Measurements from ENCODE around the gene SPC25. TPM values are rescaled to one million over a fixed set of nuclear protein-coding genes. Genes with fewer than 3 reads are reported as not detected.
"Not testable (repeated sequence)": the region's sequence is repeated elsewhere in the genome, so short reads cannot be mapped to it uniquely, and the experiment has no call there.

The SPC25 gene
- total RNA-seq, 2 experiments from 2014 or later, result 51.6 to 52.2 TPM

DNA sequence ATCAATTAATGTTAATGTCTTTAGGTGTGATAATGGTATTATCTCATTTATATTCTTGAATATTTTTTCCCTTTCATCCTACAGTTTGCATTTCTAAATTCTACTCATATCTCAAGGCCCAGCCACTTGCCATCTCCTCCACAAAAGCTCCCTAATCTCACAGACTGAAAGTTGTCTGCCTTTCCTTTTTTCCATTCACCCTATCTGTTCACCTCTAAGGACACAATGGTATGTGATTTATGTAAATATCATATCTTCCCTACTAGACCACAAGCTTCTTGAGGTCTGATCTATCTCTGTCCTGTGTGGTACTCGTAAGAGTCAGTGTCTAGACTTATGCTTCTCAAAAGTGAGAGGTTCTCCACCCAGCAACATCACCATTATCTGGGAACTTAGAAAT is 3.9 kb upstream of the SPC25 start:
- Mint-ChIP-seq H3K27ac (no peak overlapping the region), H3K4me3 (no peak overlapping the region), H3K9me3 (no peaks in the 10 kb centered on the region), H3K4me1 (peaks cover 16% of the 10 kb centered on the region), H3K27me3 (peaks cover 39% of the 10 kb centered on the region), H3K36me3 (ENCODE audit: low read depth) (peaks cover 6% of the 10 kb centered on the region)
- ChIA-PET CTCF (no interaction called here), POLR2A (no interaction called here)
- no peak for DNase-seq

DNA sequence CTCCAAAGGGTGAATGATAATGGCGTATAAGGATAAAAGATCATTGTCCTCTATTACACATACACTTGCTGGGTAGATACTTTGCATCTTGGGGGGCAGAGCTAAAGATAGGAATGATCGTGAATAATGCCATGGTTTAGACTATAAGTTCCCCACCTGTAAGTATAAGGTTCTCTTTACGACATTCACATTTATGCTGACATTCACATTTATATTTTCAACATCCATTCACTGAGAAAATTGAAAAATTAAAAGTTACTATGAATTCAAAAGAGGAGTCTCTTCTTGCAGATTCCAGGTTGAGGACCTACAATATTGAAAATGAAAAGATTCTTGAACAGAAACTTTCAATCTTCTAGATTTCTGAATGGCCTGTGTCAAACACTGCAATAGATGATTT is 2.1 kb upstream of the SPC25 start:
- POLR2A ChIA-PET, result no interaction called here
- Mint-ChIP-seq H3K27ac (no peak overlapping the region), H3K4me3 (no peak overlapping the region), H3K36me3 (ENCODE audit: low read depth) (peaks cover 18% of the 10 kb centered on the region), H3K27me3 (peaks cover 38% of the 10 kb centered on the region), H3K4me1 (peaks cover 24% of the 10 kb centered on the region), H3K9me3 (no peaks in the 10 kb centered on the region)
- CTCF ChIA-PET, result interaction anchor here (1.0 kb wide), 1 partner anchor 12 kb away, joined by 3 read pairs; no protein-coding TSS in a partner anchor
- DNase-seq, result no peak

DNA sequence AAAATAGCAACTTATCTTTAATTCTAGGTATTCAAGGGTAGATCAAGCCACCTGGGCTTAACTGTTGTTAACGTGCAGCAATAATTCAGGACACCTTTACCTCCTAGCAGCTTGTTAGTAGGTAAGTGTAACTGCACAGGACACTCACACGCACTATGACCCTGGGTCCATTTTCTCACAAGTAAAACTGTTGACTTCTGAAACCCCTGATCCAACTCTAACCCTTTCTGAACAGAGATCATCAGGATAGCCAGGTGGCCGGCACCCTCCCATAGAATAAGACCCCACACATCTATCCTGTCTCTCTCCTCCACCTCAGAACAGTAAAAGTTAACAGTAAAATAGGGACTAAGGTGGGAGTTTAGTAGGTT is 610 bp downstream of the SPC25 start:
- H3K27ac Mint-ChIP-seq, result peak overlapping the region; percentile 98
- CTCF ChIA-PET, result no interaction called here
- peaks cover 39% of the 10 kb centered on the region for H3K36me3 Mint-ChIP-seq (ENCODE audit: low read depth)
- POLR2A ChIA-PET, result interaction anchor here (0.6 kb wide), 1 partner anchor 14 kb away, joined by 5 read pairs; no protein-coding TSS in a partner anchor
- peak overlapping the region; percentile 90 for H3K4me3 Mint-ChIP-seq
- H3K9me3 Mint-ChIP-seq, result no peaks in the 10 kb centered on the region
- peaks cover 35% of the 10 kb centered on the region for H3K4me1 Mint-ChIP-seq
- peaks cover 24% of the 10 kb centered on the region for H3K27me3 Mint-ChIP-seq
- peak; percentile 8 for DNase-seq

DNA sequence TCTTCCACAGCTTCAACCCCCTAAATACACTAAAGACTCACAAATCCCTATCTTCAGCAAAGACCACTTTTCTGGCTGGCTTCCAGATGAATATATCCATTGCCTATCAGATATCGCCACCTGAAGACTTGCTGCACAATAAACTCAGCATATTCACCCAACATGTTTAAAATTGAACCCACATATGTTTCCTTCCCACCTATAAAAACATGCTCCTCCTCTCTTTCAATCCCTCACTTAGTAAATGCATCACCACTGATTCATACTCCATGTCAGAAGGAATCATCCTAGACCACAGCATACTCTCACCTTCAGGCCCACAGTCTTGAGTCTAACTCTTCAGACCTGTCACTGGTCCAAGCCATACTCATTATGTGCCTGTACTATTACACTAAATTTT is 5.3 kb downstream of the SPC25 start:
- POLR2A ChIA-PET, result no interaction called here

DNA sequence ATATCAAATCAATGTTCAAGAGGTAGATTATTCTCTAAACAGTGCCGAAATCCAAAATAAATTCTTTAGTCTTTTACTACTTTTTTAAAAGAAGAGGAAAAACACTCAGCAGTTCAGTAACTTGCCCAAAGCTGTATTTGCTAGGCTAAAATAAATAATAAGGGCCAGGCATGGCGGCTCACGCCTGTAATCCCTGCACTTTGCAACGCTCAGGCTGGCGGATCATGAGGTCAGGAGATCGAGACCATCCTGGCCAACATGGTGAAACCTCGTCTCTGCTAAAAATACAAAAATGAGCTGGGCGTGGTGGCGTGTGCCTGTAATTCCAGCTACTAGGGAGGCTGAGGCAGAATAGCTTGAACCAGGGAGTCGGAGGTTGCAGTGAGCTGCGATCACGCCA is 8.1 kb downstream of the SPC25 start:
- H3K4me3 Mint-ChIP-seq, H3K27me3 Mint-ChIP-seq, CTCF ChIA-PET, H3K27ac Mint-ChIP-seq, POLR2A ChIA-PET, H3K9me3 Mint-ChIP-seq, DNase-seq: not testable (repeated sequence)
- H3K36me3 Mint-ChIP-seq (ENCODE audit: low read depth), result peaks cover 51% of the 10 kb centered on the region
- peaks cover 28% of the 10 kb centered on the region for H3K4me1 Mint-ChIP-seq

More for the DNA sequence above, 5.3 kb downstream of the SPC25 start:
- no peak overlapping the region for H3K4me3 Mint-ChIP-seq
- H3K4me1 Mint-ChIP-seq, result peaks cover 40% of the 10 kb centered on the region
- no peak overlapping the region for H3K27ac Mint-ChIP-seq
- no peaks in the 10 kb centered on the region for H3K27me3 Mint-ChIP-seq
- CTCF ChIA-PET, result interaction anchor here (1.0 kb wide), 1 partner anchor 112 kb away, joined by 3 read pairs; no protein-coding TSS in a partner anchor
- H3K36me3 Mint-ChIP-seq (ENCODE audit: low read depth), result peaks cover 61% of the 10 kb centered on the region
- H3K9me3 Mint-ChIP-seq, result no peaks in the 10 kb centered on the region
- no peak for DNase-seq

DNA sequence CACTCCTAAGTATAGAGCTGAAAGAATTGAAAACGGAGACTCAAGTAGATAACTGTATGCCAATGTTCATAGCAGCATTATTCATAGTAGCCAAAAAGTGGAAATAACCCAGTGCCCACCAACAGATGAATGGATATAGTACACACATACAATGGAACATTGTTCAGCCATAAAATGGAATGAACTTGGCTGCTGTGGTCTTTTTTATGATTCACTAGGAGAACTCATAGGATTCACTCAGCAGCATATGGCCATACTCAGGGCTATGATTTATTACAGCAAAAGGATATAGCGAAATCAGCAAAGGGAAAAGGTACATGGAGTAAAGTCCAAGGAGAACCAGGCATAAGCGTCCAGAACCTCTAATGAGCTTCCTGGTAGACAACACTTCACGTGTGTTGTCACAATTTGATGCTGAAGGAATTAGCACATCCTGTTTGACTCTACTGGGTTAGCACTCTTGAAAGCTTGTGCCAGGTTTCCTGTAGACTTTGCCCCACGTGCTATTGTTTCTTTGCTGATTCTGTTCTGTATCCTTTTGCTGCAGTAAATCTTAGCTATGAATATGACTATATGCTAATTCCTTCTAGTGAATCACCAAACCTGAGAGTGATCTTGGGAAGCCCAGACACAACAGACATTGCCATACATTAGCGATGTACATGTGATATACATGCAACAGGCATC is 15.7 kb downstream of the SPC25 start:
- ChIA-PET CTCF (no interaction called here), POLR2A (interaction anchor here (0.6 kb wide), 1 partner anchor 15 kb away, joined by 5 read pairs; no protein-coding TSS in a partner anchor)
- no peak overlapping the region for H3K4me3 Mint-ChIP-seq
- peaks cover 3% of the 10 kb centered on the region for H3K4me1 Mint-ChIP-seq
- peaks cover 2% of the 10 kb centered on the region for H3K9me3 Mint-ChIP-seq
- no peak for DNase-seq
- peaks cover 51% of the 10 kb centered on the region for H3K36me3 Mint-ChIP-seq (ENCODE audit: low read depth)
- no peaks in the 10 kb centered on the region for H3K27me3 Mint-ChIP-seq
- no peak overlapping the region for H3K27ac Mint-ChIP-seq

DNA sequence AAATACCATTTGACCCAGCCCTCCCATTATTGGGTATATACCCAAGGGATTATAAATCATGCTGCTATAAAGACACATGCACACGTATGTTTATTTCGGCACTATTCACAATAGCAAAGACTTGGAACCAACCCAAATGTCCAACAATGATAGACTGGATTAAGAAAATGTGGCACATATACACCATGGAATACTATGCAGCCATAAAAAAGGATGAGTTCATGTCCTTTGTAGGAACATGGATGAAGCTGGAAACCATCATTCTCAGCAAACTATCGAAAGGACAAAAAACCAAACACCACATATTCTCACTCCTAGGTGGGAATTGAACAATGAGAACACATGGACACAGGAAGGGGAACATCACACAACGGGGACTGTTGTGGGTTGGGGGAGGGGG is 19.4 kb downstream of the SPC25 start:
- CTCF ChIA-PET, H3K27ac Mint-ChIP-seq, H3K4me1 Mint-ChIP-seq, H3K9me3 Mint-ChIP-seq, POLR2A ChIA-PET, H3K4me3 Mint-ChIP-seq, DNase-seq, H3K27me3 Mint-ChIP-seq: not testable (repeated sequence)
- peaks cover 74% of the 10 kb centered on the region for H3K36me3 Mint-ChIP-seq (ENCODE audit: low read depth)

DNA sequence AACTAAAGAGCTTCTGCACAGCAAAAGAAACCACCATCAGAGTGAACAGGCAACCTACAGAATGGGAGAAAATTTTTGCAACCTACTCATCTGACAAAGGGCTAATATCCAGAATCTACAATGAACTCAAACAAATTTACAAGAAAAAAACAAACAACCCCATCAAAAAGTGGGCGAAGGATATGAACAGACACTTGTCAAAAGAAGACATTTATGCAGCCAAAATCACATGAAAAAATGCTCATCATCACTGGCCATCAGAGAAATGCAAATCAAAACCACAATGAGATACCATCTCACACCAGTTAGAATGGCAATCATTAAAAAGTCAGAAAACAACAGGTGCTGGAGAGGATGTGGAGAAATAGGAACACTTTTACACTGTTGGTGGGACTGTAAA is 19.9 kb downstream of the SPC25 start:
- POLR2A ChIA-PET, H3K27me3 Mint-ChIP-seq, H3K4me3 Mint-ChIP-seq, H3K27ac Mint-ChIP-seq, H3K4me1 Mint-ChIP-seq, DNase-seq, CTCF ChIA-PET, H3K9me3 Mint-ChIP-seq: not testable (repeated sequence)
- peaks cover 76% of the 10 kb centered on the region for H3K36me3 Mint-ChIP-seq (ENCODE audit: low read depth)

DNA sequence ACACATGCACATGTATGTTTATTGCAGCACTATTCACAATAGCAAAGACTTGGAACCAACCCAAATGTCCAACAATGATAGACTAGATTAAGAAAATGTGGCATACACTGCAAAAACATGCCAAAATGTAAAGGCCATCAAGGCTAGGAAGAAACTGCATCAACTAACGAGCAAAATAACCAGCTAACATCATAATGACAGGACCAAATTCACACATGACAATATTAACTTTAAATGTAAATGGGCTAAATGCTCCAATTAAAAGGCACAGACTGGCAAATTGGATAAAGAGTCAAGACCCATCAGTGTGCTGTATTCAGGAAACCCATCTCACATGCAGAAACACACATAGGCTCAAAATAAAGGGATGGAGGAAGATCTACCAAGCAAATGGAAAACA is 23.1 kb downstream of the SPC25 start:
- H3K4me3 Mint-ChIP-seq, H3K27me3 Mint-ChIP-seq, H3K9me3 Mint-ChIP-seq, H3K27ac Mint-ChIP-seq, POLR2A ChIA-PET, DNase-seq, H3K4me1 Mint-ChIP-seq, CTCF ChIA-PET: not testable (repeated sequence)
- peaks cover 72% of the 10 kb centered on the region for H3K36me3 Mint-ChIP-seq (ENCODE audit: low read depth)

DNA sequence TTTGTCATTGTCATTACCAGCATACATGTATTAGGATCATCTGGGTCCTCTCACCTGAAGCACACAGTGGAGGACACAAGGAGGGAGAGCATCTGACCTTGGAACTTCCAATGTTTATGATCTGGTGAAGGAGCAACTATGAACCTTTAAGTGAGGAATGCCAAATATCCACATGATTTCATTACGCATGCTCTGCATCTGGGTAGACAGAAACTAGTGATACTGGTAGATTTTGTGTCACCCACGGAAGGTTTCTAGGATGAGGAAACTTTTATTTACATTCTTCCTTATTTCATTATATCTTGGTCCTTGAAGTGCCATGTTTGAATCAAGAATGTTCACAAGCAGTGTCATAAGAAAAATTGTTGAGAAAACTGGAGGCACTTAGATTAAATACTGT is 32.1 kb downstream of the SPC25 start:
- Mint-ChIP-seq H3K4me3 (no peak overlapping the region), H3K9me3 (peaks cover 3% of the 10 kb centered on the region), H3K27me3 (no peaks in the 10 kb centered on the region), H3K4me1 (no peaks in the 10 kb centered on the region), H3K27ac (no peak overlapping the region), H3K36me3 (ENCODE audit: low read depth) (peaks cover 59% of the 10 kb centered on the region)
- ChIA-PET CTCF (no interaction called here), POLR2A (no interaction called here)
- DNase-seq, result no peak

DNA sequence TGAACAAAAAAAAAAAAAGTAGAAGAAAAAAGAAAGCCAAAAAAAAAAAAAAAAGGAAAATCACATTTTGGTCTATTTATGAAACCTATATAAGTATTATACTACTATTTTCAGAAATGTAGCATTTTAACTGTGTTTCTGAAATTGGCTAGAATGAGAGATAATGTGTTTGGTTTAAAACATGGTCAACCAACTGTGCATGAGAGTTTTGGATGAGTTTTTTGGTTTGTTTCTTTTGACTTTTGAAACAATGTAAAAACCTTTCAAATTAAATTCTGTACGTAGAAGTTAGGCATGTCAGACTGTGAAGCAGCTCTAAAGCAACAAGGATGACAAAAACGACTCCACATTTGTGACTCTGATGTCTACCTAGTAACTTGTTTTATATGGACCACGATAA is 34.6 kb downstream of the SPC25 start:
- no peaks in the 10 kb centered on the region for H3K4me1 Mint-ChIP-seq
- peaks cover 3% of the 10 kb centered on the region for H3K9me3 Mint-ChIP-seq
- H3K27me3 Mint-ChIP-seq, result no peaks in the 10 kb centered on the region
- no peak overlapping the region for H3K27ac Mint-ChIP-seq
- ChIA-PET POLR2A (no interaction called here), CTCF (no interaction called here)
- no peak overlapping the region for H3K4me3 Mint-ChIP-seq
- H3K36me3 Mint-ChIP-seq (ENCODE audit: low read depth), result peaks cover 60% of the 10 kb centered on the region
- DNase-seq, result no peak

DNA sequence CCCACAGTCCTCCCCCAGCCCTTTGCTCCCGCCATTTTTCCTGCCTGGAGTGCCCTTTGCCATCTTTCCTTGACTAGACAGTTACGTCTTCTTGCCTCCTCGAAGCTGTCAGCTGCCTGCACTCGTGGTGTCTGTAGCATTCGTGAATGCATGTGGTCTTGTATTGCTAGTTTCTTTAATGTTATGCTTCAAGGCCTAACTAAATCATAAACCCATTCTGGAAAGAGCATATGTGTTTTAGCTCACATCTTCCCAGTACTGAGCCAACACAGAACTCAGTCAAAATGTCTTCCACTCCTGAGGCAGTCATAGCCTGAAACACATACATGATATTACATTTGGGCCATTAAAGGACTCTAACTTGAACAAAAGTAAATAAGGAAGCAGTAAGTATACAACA is 35.6 kb downstream of the SPC25 start:
- H3K36me3 Mint-ChIP-seq (ENCODE audit: low read depth), result peaks cover 60% of the 10 kb centered on the region
- H3K9me3 Mint-ChIP-seq, result peaks cover 3% of the 10 kb centered on the region
- H3K27me3 Mint-ChIP-seq, result no peaks in the 10 kb centered on the region
- H3K4me3 Mint-ChIP-seq, result no peak overlapping the region
- DNase-seq, result no peak
- POLR2A ChIA-PET, result no interaction called here
- no peak overlapping the region for H3K27ac Mint-ChIP-seq
- peaks cover 2% of the 10 kb centered on the region for H3K4me1 Mint-ChIP-seq
- CTCF ChIA-PET, result no interaction called here

DNA sequence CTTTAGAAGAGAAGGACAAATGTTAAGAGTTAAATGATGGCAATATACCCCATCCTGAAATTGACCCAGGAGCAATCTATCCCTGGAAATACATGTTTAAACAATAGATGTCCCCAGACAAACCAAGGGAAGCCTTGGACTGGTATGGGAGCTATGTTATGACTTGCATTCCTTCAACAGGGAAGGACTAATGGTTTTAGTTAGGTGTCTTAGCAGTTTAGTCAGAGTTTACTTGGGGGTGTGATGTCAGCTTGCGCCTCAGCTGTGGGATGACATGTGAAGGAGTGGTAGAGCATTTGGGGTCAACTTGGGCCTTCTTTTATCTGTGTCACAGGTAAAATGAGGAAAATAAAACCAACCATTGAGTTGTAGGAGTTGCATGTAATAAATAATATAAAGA is 36.8 kb downstream of the SPC25 start:
- DNase-seq, result no peak
- Mint-ChIP-seq H3K27me3 (no peaks in the 10 kb centered on the region), H3K4me1 (peaks cover 2% of the 10 kb centered on the region), H3K4me3 (no peak overlapping the region), H3K36me3 (ENCODE audit: low read depth) (peaks cover 52% of the 10 kb centered on the region), H3K27ac (no peak overlapping the region), H3K9me3 (peaks cover 3% of the 10 kb centered on the region)
- POLR2A ChIA-PET, result no interaction called here
- CTCF ChIA-PET, result no interaction called here

DNA sequence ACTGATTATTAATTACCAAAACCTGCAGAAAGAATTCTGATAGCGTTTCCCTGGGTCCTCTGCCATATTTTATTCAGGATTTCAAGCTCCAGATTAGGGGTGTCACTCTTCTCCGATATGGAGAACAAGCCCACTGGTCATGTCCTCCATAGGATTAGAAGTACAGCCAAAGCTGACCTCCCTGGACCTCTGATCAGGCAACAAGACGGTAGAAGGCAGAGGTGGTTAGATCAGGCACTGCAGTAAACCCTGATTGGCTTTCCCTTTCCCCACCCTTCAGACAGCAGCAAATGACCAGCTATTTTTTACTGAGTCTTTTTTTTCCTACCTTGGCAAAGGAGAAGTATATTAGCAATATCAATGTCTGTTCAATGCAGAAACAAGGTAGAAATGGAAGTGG is 37.7 kb downstream of the SPC25 start:
- H3K4me3 Mint-ChIP-seq, result no peak overlapping the region
- no peak overlapping the region for H3K27ac Mint-ChIP-seq
- H3K4me1 Mint-ChIP-seq, result peaks cover 2% of the 10 kb centered on the region
- POLR2A ChIA-PET, result no interaction called here
- CTCF ChIA-PET, result no interaction called here
- no peak for DNase-seq
- H3K9me3 Mint-ChIP-seq, result peaks cover 3% of the 10 kb centered on the region
- peaks cover 46% of the 10 kb centered on the region for H3K36me3 Mint-ChIP-seq (ENCODE audit: low read depth)
- H3K27me3 Mint-ChIP-seq, result no peaks in the 10 kb centered on the region
